ENCODE data around the gene PLEKHG4.

The PLEKHG4 gene

DNA sequence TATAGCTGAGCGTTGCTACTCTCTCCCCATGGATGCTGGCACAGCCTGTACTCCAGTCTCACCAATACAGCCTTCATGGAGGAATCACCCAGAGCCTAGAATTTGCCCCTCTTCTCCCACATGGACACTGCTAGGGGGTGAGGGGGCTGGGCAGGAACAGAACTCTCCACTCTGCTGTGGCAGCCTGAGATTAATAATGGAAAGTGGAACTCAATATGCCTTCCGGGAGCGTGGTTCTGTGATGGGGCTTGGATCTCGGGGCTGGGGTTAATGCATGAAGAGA, 29.3 kb upstream of the PLEKHG4 start:
- TF ChIP-seq, protein P1, sequence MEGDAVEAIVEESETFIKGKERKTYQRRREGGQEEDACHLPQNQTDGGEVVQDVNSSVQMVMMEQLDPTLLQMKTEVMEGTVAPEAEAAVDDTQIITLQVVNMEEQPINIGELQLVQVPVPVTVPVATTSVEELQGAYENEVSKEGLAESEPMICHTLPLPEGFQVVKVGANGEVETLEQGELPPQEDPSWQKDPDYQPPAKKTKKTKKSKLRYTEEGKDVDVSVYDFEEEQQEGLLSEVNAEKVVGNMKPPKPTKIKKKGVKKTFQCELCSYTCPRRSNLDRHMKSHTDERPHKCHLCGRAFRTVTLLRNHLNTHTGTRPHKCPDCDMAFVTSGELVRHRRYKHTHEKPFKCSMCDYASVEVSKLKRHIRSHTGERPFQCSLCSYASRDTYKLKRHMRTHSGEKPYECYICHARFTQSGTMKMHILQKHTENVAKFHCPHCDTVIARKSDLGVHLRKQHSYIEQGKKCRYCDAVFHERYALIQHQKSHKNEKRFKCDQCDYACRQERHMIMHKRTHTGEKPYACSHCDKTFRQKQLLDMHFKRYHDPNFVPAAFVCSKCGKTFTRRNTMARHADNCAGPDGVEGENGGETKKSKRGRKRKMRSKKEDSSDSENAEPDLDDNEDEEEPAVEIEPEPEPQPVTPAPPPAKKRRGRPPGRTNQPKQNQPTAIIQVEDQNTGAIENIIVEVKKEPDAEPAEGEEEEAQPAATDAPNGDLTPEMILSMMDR (IDR thresholded peaks at IDR 0.05; ENCODE audit: low read depth, low read length) = no peak
- no peak overlapping the region for H3K4me3 ChIP-seq (ENCODE audit: low read depth, low read length)

DNA sequence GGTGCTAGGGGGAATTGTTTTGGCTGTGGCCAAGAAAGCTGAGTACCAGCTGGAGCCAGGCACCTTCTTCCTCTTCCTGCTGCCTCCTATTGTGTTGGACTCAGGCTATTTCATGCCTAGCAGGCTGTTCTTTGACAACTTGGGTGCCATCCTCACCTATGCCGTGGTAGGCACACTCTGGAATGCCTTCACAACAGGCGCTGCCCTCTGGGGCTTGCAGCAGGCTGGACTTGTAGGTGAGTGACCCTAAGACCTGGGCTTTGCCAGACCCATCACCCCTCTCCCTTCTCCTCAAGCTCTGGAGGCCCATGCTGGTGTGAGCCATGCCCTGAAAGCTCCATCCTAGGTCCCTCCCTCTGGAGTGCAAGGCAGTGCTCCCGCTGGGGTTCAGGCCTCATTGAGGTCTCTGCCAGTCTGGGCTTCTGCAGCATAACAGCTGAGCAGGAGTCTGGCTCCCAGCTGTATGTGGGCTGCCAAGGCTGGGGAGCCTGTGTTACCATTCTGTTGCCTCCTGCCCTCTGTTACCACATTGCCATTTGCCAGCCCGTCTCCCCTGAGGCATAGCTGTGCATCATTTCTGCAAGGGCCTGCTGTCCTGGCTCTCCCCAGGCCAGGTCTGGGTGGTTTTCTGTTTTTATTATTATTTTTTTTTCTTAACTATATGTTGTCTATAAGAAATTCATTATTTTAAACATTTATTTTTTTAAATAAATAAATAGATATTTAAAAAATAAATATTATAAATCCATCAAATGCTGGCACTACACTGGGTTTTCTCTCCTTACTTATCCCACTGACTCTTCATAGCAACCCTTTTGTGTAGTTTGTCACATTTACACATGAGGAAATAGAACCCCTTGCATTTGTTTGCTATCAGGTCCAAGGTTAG, 26.5 kb upstream of the PLEKHG4 start:
- TF ChIP-seq, protein P1 (IDR thresholded peaks at IDR 0.05; ENCODE audit: low read depth, low read length) = no peak
- H3K4me3 ChIP-seq (ENCODE audit: low read depth, low read length) = no peak overlapping the region

DNA sequence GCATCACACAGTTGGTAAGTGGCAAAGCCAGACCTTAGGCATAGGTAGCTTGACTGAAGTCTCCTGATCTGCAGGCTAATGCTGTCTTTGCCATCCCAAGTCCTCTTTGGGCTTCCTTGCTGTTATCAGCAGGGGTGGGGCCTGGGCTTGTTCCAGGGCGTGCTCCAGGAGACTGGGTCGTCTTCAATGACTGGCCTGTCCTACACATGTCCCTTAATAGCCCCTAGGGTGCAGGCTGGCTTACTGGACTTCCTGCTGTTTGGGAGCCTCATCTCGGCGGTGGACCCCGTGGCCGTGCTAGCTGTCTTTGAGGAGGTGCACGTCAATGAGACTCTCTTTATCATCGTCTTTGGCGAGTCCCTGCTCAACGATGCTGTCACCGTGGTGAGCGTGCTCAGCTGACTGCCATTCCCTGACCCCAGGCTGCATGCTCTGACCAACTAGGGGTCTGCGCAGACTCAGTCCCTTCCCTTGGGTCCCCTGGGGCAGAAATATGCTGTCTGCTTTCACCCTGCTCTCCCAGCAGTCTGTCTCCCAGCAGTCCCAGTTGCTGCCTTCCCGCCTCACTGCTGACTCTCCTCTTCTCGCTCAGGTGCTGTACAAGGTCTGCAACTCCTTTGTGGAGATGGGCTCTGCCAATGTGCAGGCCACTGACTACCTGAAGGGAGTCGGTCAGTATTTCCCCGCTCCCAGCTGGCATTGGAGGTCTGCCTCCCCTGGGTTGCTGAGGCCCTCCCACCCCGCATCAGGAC, 24.4 kb upstream of the PLEKHG4 start:
- TF ChIP-seq, protein P1 (IDR thresholded peaks at IDR 0.05; ENCODE audit: low read depth, low read length) = no peak
- H3K4me3 ChIP-seq (ENCODE audit: low read depth, low read length) = no peak overlapping the region

DNA sequence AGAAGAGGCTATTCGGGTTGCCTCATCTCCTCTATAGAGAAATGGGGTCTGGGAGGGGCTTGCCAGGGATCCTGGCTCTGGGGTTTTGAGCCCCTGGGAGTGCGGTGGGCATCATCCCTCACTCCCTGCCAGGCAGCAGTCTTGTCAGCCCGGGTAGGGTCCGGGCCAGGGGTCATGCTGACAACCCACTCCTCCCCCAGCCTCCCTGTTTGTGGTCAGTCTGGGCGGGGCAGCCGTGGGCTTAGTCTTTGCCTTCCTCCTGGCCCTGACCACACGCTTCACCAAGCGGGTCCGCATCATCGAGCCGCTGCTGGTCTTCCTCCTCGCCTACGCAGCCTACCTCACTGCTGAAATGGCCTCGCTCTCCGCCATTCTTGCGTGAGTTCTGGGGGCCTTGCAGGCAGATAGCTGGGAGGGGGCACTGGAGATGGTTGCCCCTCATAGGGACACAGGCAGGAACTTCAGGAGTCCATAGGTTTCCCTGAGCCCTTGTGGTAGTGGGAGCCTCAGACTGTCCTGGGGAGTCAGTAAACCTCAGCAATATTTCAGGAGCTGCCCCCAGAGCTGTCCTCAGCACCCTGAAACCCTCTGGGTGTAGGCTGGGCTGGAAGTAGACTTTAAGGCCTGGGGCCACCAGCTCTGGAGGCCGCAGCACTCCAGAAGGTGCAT, 23.6 kb upstream of the PLEKHG4 start:
- TF ChIP-seq, protein P1 (IDR thresholded peaks at IDR 0.05; ENCODE audit: low read depth, low read length) = no peak
- no peak overlapping the region for H3K4me3 ChIP-seq (ENCODE audit: low read depth, low read length)

DNA sequence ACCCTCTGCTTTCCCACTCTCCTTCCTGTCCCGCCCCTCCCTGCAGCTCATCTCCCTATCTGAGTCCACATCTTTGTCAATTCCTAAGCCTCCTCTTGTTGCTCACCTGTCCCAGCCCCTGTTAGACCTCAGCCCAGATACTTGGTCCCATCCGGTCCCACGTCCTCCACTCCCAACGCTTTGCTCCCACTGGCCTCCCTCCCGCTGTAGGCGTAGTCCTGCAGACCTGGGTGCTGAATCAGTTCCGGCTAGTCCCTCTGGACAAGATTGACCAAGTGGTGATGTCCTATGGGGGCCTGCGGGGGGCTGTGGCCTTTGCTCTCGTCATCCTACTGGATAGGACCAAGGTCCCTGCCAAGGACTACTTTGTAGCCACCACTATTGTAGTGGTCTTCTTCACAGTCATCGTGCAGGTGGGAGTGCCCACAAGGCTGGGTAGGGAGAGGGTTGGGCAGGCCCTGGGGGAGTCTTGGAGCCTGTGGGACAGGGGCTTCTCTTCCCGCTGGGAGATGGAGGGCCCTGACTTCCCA, 22.6 kb upstream of the PLEKHG4 start:
- TF ChIP-seq, protein P1 (IDR thresholded peaks at IDR 0.05; ENCODE audit: low read depth, low read length) = no peak
- H3K4me3 ChIP-seq (ENCODE audit: low read depth, low read length) = no peak overlapping the region

DNA sequence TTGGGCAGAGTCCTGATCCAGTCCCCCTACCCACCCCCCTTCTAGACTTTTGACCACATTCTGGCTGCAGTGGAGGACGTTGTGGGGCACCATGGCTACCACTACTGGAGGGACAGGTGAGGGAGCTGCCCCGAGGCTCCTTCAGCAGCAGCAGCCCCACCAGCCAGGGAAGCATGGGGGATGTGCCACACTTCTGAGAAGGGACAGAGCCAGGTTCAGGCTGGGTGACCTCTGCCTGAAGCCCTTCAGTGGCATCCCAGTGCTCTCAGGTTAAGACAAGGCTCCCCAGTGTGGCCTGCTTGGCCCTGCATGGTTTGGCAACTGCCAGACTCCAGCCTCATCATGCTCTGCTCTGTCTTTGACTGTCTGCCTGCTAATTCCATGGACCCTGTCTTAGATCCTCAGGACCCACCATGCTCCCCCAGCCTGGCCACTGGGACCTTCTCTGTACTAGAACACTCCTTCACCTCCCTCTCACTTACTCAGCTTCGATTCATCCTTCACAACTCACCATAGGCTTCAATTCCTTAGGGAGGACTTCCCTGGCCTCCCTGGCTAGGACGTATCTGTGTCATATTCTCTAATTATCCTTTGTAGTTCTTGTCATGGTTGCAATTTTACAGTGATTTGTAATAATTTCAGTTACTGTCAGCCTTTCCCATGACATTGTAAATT, 21.7 kb upstream of the PLEKHG4 start:
- TF ChIP-seq, protein P1 (IDR thresholded peaks at IDR 0.05; ENCODE audit: low read depth, low read length) = no peak
- no peak overlapping the region for H3K4me3 ChIP-seq (ENCODE audit: low read depth, low read length)
